ENCODE measurements around the gene MAML2. TPM values are rescaled to one million over a fixed set of nuclear protein-coding genes. Genes with fewer than 3 reads are reported as not detected.

Gene MAML2
- polyA plus RNA-seq, 1 of the 3 experiments (the other 2 are of a cell fraction), result 20.1 TPM

GRCh38 chr11:96318399-96318798 lies 24.6 kb downstream of the MAML2 start:
- DNase-seq, result no peak
- TF ChIP-seq YY1 (IDR thresholded peaks at IDR 0.05; ENCODE audit: low read depth), result no peak
- no peak for TF ChIP-seq EZH2phosphoT487 (IDR thresholded peaks at IDR 0.05; ENCODE audit: borderline replicate concordance, low read depth)
- no peak for TF ChIP-seq EP300 (IDR thresholded peaks at IDR 0.05; ENCODE audit: borderline replicate concordance in 1 of 2, low read depth in 1 of 2, low read length in 1 of 2)
- TF ChIP-seq USF1 (IDR thresholded peaks at IDR 0.05; ENCODE audit: borderline replicate concordance, low read depth), result no peak
- TF ChIP-seq POLR2AphosphoS5 (IDR thresholded peaks at IDR 0.05; ENCODE audit: low read depth, low read length), result no peak
- no peak for TF ChIP-seq IRF3 (IDR thresholded peaks at IDR 0.05; ENCODE audit: low read depth, low read length)
- no peak for TF ChIP-seq PBX3 (IDR thresholded peaks at IDR 0.05)
- ChIA-PET CTCF (interaction anchor here (1.0 to 1.9 kb wide), 2 partner anchors 12 to 25 kb away, joined by 3 to 6 read pairs; partner anchors contain the start of gene MAML2), POLR2A (no interaction called here)
- Histone ChIP-seq H3K36me3 (replicated peaks in 1 of 2; ENCODE audit: control insufficient read depth in 1 of 2, insufficient read depth in 2 of 2, low read length in 1 of 2) (peaks cover 5 to 7% of the 10 kb centered on the region in 2 experiments), H3K4me1 (ENCODE audit: control insufficient read depth in 1 of 2, insufficient read depth in 2 of 2, low read depth in 1 of 2, low read length in 1 of 2) (peaks cover 15 to 56% of the 10 kb centered on the region in 2 experiments), H3K9ac (no peak overlapping the region), H3K79me2 (ENCODE audit: insufficient read depth) (peaks cover 99% of the 10 kb centered on the region), H3K9me3 (no peaks in the 10 kb centered on the region), H3K4me3 (ENCODE audit: low read depth in 2 of 2, low read length in 1 of 2) (no peak overlapping the region), H2AFZ (ENCODE audit: low read depth) (no peak overlapping the region), H4K20me1 (ENCODE audit: insufficient read depth) (no peaks in the 10 kb centered on the region; the same call in 1 of the 2 replicates), H3K9me2 (no peaks in the 10 kb centered on the region), H3K4me2 (no peak overlapping the region), H3F3A (replicated peaks; ENCODE audit: insufficient read depth) (peaks cover 3% of the 10 kb centered on the region), H3K27ac (ENCODE audit: low read depth in 2 of 2, low read length in 1 of 2) (peak overlapping the region in 1 of 2 experiments; percentile 33; a peak in 1 of 4 replicates), H3K27me3 (ENCODE audit: insufficient read depth) (no peaks in the 10 kb centered on the region)
- WGBS (ENCODE audit: low lambda C conversion rate), result 78% methylated on average over 1 of the region's 1 CpG

- POLR2A ChIA-PET, result no interaction called here
Measured at GRCh38 chr11:96317985-96318384, 25.0 kb downstream of the MAML2 start.

More at GRCh38 chr11:96317985-96318384, 25.0 kb downstream of the MAML2 start:
- WGBS (ENCODE audit: low lambda C conversion rate), result 96% methylated on average over 2 of the region's 2 CpGs
- H3K4me3 ChIP-seq (ENCODE audit: low read depth in 2 of 2, low read length in 1 of 2), result no peak overlapping the region
- no peak overlapping the region for H3K9ac ChIP-seq
- no peaks in the 10 kb centered on the region; the same call in 1 of the 2 replicates for H4K20me1 ChIP-seq (ENCODE audit: insufficient read depth)
- H3K4me1 ChIP-seq (ENCODE audit: control insufficient read depth in 1 of 2, insufficient read depth in 2 of 2, low read depth in 1 of 2, low read length in 1 of 2), result peaks cover 15 to 60% of the 10 kb centered on the region in 2 experiments
- peaks cover 3 to 4% of the 10 kb centered on the region in 2 experiments for H3K36me3 ChIP-seq (replicated peaks in 1 of 2; ENCODE audit: control insufficient read depth in 1 of 2, insufficient read depth in 2 of 2, low read length in 1 of 2)
- no peaks in the 10 kb centered on the region for H3K27me3 ChIP-seq (ENCODE audit: insufficient read depth)
- H3K4me2 ChIP-seq, result no peak overlapping the region
- no peak for TF ChIP-seq GATA2 (CRISPR knock-in tag; IDR thresholded peaks at IDR 0.05)
- TF ChIP-seq RAD21 (IDR thresholded peaks at IDR 0.05; ENCODE audit: low read length), result no peak
- TF ChIP-seq SIN3A (IDR thresholded peaks at IDR 0.05; ENCODE audit: borderline replicate concordance, low read depth, low read length), result no peak
- no peak for TF ChIP-seq USF2 (IDR thresholded peaks at IDR 0.05; ENCODE audit: borderline replicate concordance, low read depth, low read length)
- TF ChIP-seq YY1 (IDR thresholded peaks at IDR 0.05; ENCODE audit: low read depth), result no peak
- no peak for TF ChIP-seq TCF12 (IDR thresholded peaks at IDR 0.05)
- TF ChIP-seq RXRA (IDR thresholded peaks at IDR 0.05; ENCODE audit: borderline replicate concordance, low read depth), result no peak
- peak overlapping the region; percentile 33 to 53; a peak in 2 of 4 replicates for H3K27ac ChIP-seq (ENCODE audit: low read depth in 2 of 2, low read length in 1 of 2)
- peaks cover 3% of the 10 kb centered on the region for H3F3A ChIP-seq (replicated peaks; ENCODE audit: insufficient read depth)
- DNase-seq, result no peak
- no peaks in the 10 kb centered on the region for H3K9me2 ChIP-seq
- peaks cover 99% of the 10 kb centered on the region for H3K79me2 ChIP-seq (ENCODE audit: insufficient read depth)
- no peaks in the 10 kb centered on the region for H3K9me3 ChIP-seq
- H2AFZ ChIP-seq (ENCODE audit: low read depth), result no peak overlapping the region
- CTCF ChIA-PET, result interaction anchor here (1.9 kb wide), 1 partner anchor 25 kb away, joined by 6 read pairs; the partner anchor contains the start of gene MAML2

Measured in SK-N-SH (cell line).